NAMALWA (cell line): ENCODE data around the gene ZNF215.
A peak's percentile ranks its signal among the peaks of the same experiment; 100 is the strongest.
"Not testable (repeated sequence)": the region's sequence is repeated elsewhere in the genome, so short reads cannot be mapped to it uniquely, and the experiment has no call there.

Experiments used
- DNase-seq: peaks from one replicate; pipeline ENCODE4 v3.0.0-alpha.2; 2015; ENCODE audit warnings: low spot score

Gene ZNF215

GRCh38 chr11:6941970-6942369 lies 15.7 kb downstream of the ZNF215 start:
- peak; percentile 2 for DNase-seq

- DNase-seq = no peak
These were observed 16.9 kb downstream of the ZNF215 start for GRCh38 chr11:6943131-6943530.

GRCh38 chr11:6954248-6954647 lies 28.0 kb downstream of the ZNF215 start:
- DNase-seq = not testable (repeated sequence)

- DNase-seq = no peak
These were observed 35.9 kb downstream of the ZNF215 start for GRCh38 chr11:6962141-6962540.

GRCh38 chr11:6962673-6963072 lies 36.4 kb downstream of the ZNF215 start:
- DNase-seq = no peak

- no peak for DNase-seq
These were observed 42.6 kb downstream of the ZNF215 start for GRCh38 chr11:6968816-6969215.

GRCh38 chr11:6969854-6970253 lies 43.6 kb downstream of the ZNF215 start:
- not testable (repeated sequence) for DNase-seq

GRCh38 chr11:6979365-6979764 lies 53.1 kb downstream of the ZNF215 start:
- DNase-seq = no peak

GRCh38 chr11:6986487-6986886 lies 60.3 kb downstream of the ZNF215 start:
- no peak for DNase-seq

GRCh38 chr11:6988506-6988905 lies 62.3 kb downstream of the ZNF215 start:
- DNase-seq = no peak

GRCh38 chr11:6991227-6991626 lies 65.0 kb downstream of the ZNF215 start:
- DNase-seq = no peak

- DNase-seq = no peak
These were observed 65.8 kb downstream of the ZNF215 start for GRCh38 chr11:6992026-6992425.

GRCh38 chr11:6992457-6993417 lies 66.5 kb downstream of the ZNF215 start:
- DNase-seq = no peak

- no peak for DNase-seq
These were observed 69.5 kb downstream of the ZNF215 start for GRCh38 chr11:6995703-6996102.

- DNase-seq = peak; percentile 4
These were observed 78.3 kb downstream of the ZNF215 start for GRCh38 chr11:7004482-7004881.
